Uterus (tissue), 4 donors: ENCODE measurements around the gene AP2A1. TPM values are rescaled to one million over a fixed set of nuclear protein-coding genes. Genes with fewer than 3 reads are reported as not detected.

Source experiments
- DNase-seq, 2 donors: peaks; one replicate each; pipeline ENCODE4 v3.0.0-alpha.2; 2019 to 2020
- H3K27ac ChIP-seq, 2 donors: fragments of 200-600 bp; sonication (generic); 1 replicate in 1 of 2; 2 replicates in 1 of 2; pipeline ENCODE4 v1.5.1; 2016 to 2018
- H3K27me3 ChIP-seq, 2 donors: fragments of 200-600 bp; sonication (generic); one replicate each; pipeline ENCODE4 v1.5.1; 2018 to 2019; ENCODE audit warnings: control low read depth in 1 of 2
- H3K36me3 ChIP-seq, 2 donors: fragments of 200-600 bp; sonication (generic); one replicate each; pipeline ENCODE4 v1.5.1; 2019; ENCODE audit warnings: control low read depth in 1 of 2
- H3K4me1 ChIP-seq, 2 donors: fragments of 200-600 bp; sonication (generic); one replicate each; pipeline ENCODE4 v1.5.1; 2018 to 2019; ENCODE audit warnings: control low read depth in 1 of 2
- H3K4me3 ChIP-seq, 2 donors: fragments of 200-600 bp; sonication (generic); 1 replicate in 1 of 2; 2 replicates in 1 of 2; pipeline ENCODE4 v1.5.1; 2018 to 2019; ENCODE audit warnings: mild to moderate bottlenecking in 1 of 2
- H3K9me3 ChIP-seq, 2 donors: fragments of 200-600 bp; sonication (generic); one replicate each; pipeline ENCODE4 v1.5.1; 2019; ENCODE audit warnings: control low read depth in 1 of 2
- CTCF ChIP-seq, 4 experiments: fragments of 200-600 bp in 2 of 4; fragments of 450-650 bp in 2 of 4; sonication (generic) in 2 of 4; IDR thresholded peaks; one replicate each; pipeline ENCODE4 v1.5.1; 2016 to 2019; ENCODE audit warnings: antibody characterized with exemption in 4 of 4, mild to moderate bottlenecking in 2 of 4, moderate library complexity in 1 of 4
- POLR2A ChIP-seq, 2 donors: fragments of 450-650 bp; IDR thresholded peaks; one replicate each; pipeline ENCODE4 v1.6.1; 2016; ENCODE audit warnings: antibody characterized with exemption in 2 of 2, mild to moderate bottlenecking in 1 of 2, moderate library complexity in 1 of 2
- intact Hi-C: fragments of 100-400 bp; cut with DNase I; formaldehyde crosslinking; loops from one replicate; pipeline ENCODE4 v1.15.1; 2023; ENCODE audit warnings: low total_unique reads
- total RNA-seq, 4 donors: library from RNA; depleted of rRNA in 3 of 4; stranded (reverse); fragments of >200 nt in 3 of 4; gene quantifications; one replicate each; pipeline versions ENCODE4 v1.1.0 to v1.2.4, GENCODE V29; 2014 to 2023
- donor health status: DM: yes; HTN: yes; CAD: no.

Gene AP2A1
- total RNA-seq, 4 donors from 2014 or later = 47.1 to 114 (median 54.7) TPM

- intact Hi-C loops = no loop called here
- H3K36me3 ChIP-seq = no peaks in the 10 kb centered on the region
These were observed 69.6 kb downstream of the AP2A1 start for GRCh38 chr19:49836176-49837008.

GRCh38 chr19:49837009-49837310 is 70.2 kb downstream of the AP2A1 start:
- DNase-seq = no peak
- intact Hi-C loops = no loop called here
- Histone ChIP-seq H3K4me3 (no peak overlapping the region), H3K9me3 (no peaks in the 10 kb centered on the region), H3K27me3 (no peaks in the 10 kb centered on the region), H3K36me3 (no peaks in the 10 kb centered on the region), H3K4me1 (no peaks in the 10 kb centered on the region), H3K27ac (no peak overlapping the region)
- TF ChIP-seq POLR2A (IDR thresholded peaks at IDR 0.05) (no peak), CTCF (IDR thresholded peaks at IDR 0.05) (no peak)

More at GRCh38 chr19:49836176-49837008, 69.6 kb downstream of the AP2A1 start:
- H3K4me1 ChIP-seq = no peaks in the 10 kb centered on the region
- H3K4me3 ChIP-seq = no peak overlapping the region
- H3K27me3 ChIP-seq = no peaks in the 10 kb centered on the region
- H3K27ac ChIP-seq = no peak overlapping the region
- H3K9me3 ChIP-seq = no peaks in the 10 kb centered on the region
- no peak for TF ChIP-seq POLR2A (IDR thresholded peaks at IDR 0.05)
- TF ChIP-seq CTCF (IDR thresholded peaks at IDR 0.05) = no peak
- DNase-seq = no peak

- DNase-seq = no peak
- H3K9me3 ChIP-seq = no peaks in the 10 kb centered on the region
- H3K27me3 ChIP-seq = no peaks in the 10 kb centered on the region
- intact Hi-C loops = no loop called here
- no peak overlapping the region for H3K4me3 ChIP-seq
- no peak for TF ChIP-seq POLR2A (IDR thresholded peaks at IDR 0.05)
- no peak for TF ChIP-seq CTCF (IDR thresholded peaks at IDR 0.05)
- no peaks in the 10 kb centered on the region for H3K36me3 ChIP-seq
- no peaks in the 10 kb centered on the region for H3K4me1 ChIP-seq
- no peak overlapping the region for H3K27ac ChIP-seq
These were observed 70.6 kb downstream of the AP2A1 start for GRCh38 chr19:49837425-49837824.

GRCh38 chr19:49838885-49839588 is 72.2 kb downstream of the AP2A1 start:
- Histone ChIP-seq H3K27me3 (no peaks in the 10 kb centered on the region), H3K4me3 (no peak overlapping the region), H3K4me1 (no peaks in the 10 kb centered on the region), H3K36me3 (no peaks in the 10 kb centered on the region), H3K27ac (no peak overlapping the region), H3K9me3 (no peaks in the 10 kb centered on the region)
- intact Hi-C loops = no loop called here
- DNase-seq = no peak
- no peak for TF ChIP-seq CTCF (IDR thresholded peaks at IDR 0.05)
- TF ChIP-seq POLR2A (IDR thresholded peaks at IDR 0.05) = no peak

- H3K4me3 ChIP-seq = no peak overlapping the region
- H3K27ac ChIP-seq = no peak overlapping the region
- H3K27me3 ChIP-seq = no peaks in the 10 kb centered on the region
- TF ChIP-seq CTCF (IDR thresholded peaks at IDR 0.05) = no peak
- TF ChIP-seq POLR2A (IDR thresholded peaks at IDR 0.05) = no peak
- H3K36me3 ChIP-seq = no peaks in the 10 kb centered on the region
- H3K4me1 ChIP-seq = no peaks in the 10 kb centered on the region
- H3K9me3 ChIP-seq = no peaks in the 10 kb centered on the region
- no peak for DNase-seq
- intact Hi-C loops = no loop called here
These were observed 72.9 kb downstream of the AP2A1 start for GRCh38 chr19:49839713-49840112.
